Ovary (tissue), 3 donors: ENCODE results near the gene COBL.

ENCODE experiments used
- POLR2A ChIP-seq: fragments of 450-650 bp; IDR thresholded peaks from one replicate; pipeline ENCODE4 v1.6.1; 2017; ENCODE audit warnings: antibody characterized with exemption, mild to moderate bottlenecking, moderate library complexity
- TF ChIP-seq, protein P1 (sequence below), 3 donors: fragments of 450-650 bp in 2 of 3; fragments of 200-600 bp in 1 of 3; IDR thresholded peaks; one replicate each; pipeline versions ENCODE4 v1.5.1 to v1.8.0; 2016 to 2022; ENCODE audit warnings: antibody characterized with exemption in 3 of 3, mild to moderate bottlenecking in 1 of 3
- donor health status: DM: no; HTN: no; CAD: no.

DNA sequence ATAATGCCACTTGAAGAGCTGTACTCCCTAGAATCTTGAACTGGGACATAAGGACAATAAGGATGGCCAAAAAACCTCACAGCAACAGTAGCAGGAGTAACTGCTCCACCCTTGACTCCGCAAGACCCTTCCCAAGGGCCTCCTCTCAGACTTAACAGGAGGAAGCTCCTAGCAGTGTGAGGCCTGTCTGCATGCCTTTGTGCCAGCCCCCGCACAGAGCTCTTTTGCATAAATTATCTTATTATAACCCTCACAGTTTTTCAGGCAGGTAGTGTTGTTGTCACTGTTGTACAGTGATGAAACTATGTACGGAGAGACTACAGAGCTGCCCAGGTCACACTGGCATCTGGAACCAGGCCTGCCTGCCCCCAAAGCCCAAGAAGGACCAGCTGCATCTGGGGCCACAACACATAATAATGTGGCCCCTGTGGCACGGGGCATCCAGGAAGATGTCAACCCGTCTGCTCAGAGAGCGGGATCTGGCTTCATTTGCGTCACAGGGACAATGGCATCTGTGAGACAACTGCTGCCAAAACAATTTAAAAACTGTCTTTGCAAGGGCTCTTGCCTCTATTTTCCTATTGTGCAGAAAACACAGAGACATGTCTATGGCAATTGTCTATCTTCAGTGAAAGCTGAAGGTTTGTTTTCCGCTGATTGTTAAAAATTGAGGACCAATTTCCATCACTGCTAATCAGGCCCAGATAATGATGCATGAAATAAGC, 284.7 kb downstream of the COBL start:
- TF ChIP-seq, protein P1, sequence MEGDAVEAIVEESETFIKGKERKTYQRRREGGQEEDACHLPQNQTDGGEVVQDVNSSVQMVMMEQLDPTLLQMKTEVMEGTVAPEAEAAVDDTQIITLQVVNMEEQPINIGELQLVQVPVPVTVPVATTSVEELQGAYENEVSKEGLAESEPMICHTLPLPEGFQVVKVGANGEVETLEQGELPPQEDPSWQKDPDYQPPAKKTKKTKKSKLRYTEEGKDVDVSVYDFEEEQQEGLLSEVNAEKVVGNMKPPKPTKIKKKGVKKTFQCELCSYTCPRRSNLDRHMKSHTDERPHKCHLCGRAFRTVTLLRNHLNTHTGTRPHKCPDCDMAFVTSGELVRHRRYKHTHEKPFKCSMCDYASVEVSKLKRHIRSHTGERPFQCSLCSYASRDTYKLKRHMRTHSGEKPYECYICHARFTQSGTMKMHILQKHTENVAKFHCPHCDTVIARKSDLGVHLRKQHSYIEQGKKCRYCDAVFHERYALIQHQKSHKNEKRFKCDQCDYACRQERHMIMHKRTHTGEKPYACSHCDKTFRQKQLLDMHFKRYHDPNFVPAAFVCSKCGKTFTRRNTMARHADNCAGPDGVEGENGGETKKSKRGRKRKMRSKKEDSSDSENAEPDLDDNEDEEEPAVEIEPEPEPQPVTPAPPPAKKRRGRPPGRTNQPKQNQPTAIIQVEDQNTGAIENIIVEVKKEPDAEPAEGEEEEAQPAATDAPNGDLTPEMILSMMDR (IDR thresholded peaks at IDR 0.05): no peak
- TF ChIP-seq POLR2A: no peak
